Right lobe of liver (tissue), 4 donors: ENCODE measurements around the gene CXCR4.

ENCODE experiments used
- POLR2A ChIP-seq: fragments of 450-650 bp; IDR thresholded peaks from one replicate; pipeline ENCODE4 v1.6.1; 2017; ENCODE audit warnings: antibody characterized with exemption, mild to moderate bottlenecking
- TF ChIP-seq, protein P1 (sequence below), 4 donors: fragments of 200-600 bp in 3 of 4; fragments of 450-650 bp in 1 of 4; IDR thresholded peaks; one replicate each; pipeline versions ENCODE4 v1.5.1 to v1.8.0; 2016 to 2022; ENCODE audit warnings: antibody characterized with exemption in 4 of 4, mild to moderate bottlenecking in 2 of 4
- donor health status: DM: no; HTN: no; CAD: no.
- donor health status: DM: no; HTN: no; CAD: no.
- donor health status: DM: no; HTN: yes; CAD: no.

GRCh38 chr2:136132825-136133155, 14.8 kb upstream of the CXCR4 start:
- TF ChIP-seq, protein P1, sequence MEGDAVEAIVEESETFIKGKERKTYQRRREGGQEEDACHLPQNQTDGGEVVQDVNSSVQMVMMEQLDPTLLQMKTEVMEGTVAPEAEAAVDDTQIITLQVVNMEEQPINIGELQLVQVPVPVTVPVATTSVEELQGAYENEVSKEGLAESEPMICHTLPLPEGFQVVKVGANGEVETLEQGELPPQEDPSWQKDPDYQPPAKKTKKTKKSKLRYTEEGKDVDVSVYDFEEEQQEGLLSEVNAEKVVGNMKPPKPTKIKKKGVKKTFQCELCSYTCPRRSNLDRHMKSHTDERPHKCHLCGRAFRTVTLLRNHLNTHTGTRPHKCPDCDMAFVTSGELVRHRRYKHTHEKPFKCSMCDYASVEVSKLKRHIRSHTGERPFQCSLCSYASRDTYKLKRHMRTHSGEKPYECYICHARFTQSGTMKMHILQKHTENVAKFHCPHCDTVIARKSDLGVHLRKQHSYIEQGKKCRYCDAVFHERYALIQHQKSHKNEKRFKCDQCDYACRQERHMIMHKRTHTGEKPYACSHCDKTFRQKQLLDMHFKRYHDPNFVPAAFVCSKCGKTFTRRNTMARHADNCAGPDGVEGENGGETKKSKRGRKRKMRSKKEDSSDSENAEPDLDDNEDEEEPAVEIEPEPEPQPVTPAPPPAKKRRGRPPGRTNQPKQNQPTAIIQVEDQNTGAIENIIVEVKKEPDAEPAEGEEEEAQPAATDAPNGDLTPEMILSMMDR (IDR thresholded peaks at IDR 0.05): no peak
- TF ChIP-seq POLR2A: no peak
